Skin of body (tissue), 2 donors: ENCODE results near the gene KIF1B. TPM values are rescaled to one million over a fixed set of nuclear protein-coding genes. Genes with fewer than 3 reads are reported as not detected.
A peak's percentile ranks its signal among the peaks of the same experiment; 100 is the strongest.
"Not testable (repeated sequence)": the region's sequence is repeated elsewhere in the genome, so short reads cannot be mapped to it uniquely, and the experiment has no call there.

Experiments
- DNase-seq: peaks from one replicate; lab custom pipeline; 2025; lab: John Stamatoyannopoulos, UW
- total RNA-seq: library from RNA; depleted of rRNA; stranded (reverse); fragments of >200 nt; gene quantifications from one replicate; pipeline ENCODE4 v1.2.3, GENCODE V29; 2014

Gene KIF1B
- total RNA-seq, 1 donor from 2014 or later, result 74.6 TPM

DNA sequence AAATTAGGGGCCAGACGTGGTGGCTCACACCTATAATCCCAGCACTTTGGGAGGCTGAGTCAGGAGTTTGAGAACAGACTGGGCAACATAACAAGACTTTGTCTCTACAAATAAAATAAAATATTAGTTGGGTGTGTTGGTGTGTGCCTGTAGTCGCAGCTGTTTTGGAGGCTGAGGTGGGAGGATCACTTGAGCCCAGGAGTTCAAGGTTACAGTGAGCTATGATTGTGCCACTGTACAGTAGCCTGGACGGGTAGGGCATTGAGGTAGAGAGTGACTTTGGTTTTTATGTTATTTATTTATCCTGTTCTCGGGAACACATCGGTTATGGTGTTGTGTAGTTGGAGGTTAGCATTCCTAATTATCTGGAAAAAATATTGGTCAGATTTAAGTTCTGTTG, 19.5 kb downstream of the KIF1B start:
- no peak for DNase-seq

DNA sequence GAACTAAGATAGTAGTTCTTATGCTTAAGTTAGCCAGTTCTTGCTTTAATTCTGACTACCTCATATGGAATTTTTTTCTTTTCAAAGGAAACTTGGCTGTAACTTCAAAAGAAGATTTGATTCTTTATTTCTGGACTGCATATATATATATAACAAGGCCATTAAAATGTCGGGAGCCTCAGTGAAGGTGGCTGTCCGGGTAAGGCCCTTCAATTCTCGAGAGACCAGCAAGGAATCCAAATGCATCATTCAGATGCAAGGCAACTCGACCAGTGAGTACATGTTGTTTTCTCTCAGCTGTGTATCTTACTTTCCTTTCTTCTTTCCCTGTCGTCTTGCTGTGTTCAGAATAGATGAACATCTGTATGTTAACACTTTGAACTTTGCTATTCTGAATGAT, 21.8 kb downstream of the KIF1B start:
- DNase-seq, result no peak

DNA sequence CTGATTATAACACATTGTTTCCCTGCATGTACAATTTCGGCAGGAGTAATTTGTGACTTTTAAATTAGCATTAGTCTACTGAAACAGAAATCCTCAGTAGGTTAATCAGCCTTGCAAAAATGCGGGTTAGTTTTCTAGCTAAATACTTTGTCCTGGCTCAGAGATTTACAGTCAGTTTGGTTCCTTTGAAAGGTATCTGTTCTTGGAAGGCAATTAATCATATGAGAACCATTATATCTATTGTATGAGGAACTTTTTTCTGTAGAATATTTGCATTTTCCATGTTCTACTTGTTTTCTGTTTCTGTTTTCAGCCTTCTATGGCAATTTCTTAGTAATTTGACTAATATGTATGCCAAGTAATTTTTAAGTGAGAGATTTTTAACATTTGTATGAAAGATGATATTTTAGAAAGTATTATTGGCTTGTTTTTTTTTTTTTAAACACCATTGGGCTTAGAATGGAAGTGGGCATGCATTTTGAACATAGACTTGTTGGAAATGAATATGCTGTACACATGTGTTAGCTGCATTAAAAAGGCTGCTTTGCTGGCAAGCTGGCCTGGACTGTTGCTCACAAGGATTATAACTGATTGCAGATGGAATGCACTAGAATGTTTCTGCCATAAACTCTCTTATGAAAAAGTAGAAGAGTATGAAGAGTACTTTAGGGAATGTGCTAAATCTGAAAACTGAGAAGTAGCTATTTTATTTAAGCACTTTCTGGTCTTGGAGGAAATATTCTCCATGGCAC, 26.2 kb downstream of the KIF1B start:
- peak; percentile 91 for DNase-seq

DNA sequence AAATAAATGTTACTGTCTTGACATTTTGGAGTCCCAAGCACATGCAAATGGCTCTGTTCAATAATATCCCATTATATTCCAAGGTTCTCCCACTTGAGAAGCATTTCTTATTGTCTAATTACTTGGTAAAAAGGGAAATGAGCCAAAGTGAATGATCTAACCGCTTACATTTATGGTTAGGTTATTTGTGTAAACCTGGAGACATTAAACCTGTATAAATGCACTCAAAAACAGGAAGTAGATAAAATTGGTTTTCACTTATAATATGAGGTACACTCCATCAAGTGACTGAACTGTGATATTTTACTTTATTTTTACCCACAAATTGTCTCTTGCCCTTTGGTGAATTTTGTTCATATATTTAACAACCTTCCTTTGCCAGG, 26.8 kb downstream of the KIF1B start:
- DNase-seq, result no peak

DNA sequence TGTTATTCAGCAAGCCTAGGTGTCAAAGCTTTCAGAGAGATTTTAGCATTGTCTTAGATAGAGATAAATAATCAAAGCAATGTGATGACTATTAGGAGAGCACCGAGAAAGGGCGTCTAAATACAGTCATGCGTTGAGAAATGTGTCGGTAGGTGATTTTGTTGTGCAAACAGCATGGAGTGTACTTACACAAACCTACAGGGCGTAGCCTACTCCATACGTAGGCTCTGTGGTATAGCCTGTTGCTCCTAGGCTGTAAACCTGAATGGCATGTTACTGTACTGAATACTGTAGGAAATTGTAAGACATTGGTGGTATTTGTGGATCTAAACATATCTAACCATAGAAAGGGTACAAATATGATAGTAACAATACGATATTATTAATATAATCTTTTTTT, 31.8 kb downstream of the KIF1B start:
- DNase-seq, result no peak

DNA sequence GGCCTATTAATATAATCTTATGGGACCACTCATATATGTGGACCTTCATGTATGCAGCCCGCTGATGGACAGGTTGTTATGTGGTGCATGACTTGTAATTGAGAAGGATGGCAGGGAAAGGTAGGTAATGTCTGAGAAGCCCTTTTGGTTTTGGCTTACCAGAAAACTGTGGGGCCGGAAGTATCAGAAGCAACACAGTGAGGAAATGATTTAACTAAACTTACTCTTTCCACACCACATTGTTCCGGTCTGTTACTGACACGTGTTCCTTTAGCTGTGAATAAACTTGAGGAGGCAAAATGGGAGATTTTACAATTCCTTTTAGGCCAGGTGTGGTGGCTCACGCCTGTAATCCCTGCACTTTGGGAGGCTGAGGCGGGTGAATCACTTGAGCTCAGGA, 32.4 kb downstream of the KIF1B start:
- DNase-seq, result no peak

DNA sequence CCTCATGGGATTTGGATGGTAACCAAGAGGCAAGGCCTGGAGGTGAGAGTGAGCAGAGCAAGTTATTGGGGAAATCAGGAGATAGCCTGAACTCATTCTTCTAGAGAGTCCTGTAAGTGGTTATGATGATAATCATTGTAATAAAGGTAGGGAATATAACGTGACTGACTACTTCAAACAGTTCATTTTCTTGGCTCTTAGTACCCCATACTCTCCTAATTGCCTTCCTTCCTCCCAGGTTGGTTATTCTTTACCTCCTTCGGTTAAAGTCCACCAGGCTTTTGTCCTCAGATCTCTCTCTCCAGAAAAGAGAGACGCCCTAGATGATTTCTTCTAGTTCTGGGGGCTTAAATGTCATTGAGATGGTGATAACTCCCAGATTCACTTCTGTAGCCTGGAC, 35.3 kb downstream of the KIF1B start:
- no peak for DNase-seq

DNA sequence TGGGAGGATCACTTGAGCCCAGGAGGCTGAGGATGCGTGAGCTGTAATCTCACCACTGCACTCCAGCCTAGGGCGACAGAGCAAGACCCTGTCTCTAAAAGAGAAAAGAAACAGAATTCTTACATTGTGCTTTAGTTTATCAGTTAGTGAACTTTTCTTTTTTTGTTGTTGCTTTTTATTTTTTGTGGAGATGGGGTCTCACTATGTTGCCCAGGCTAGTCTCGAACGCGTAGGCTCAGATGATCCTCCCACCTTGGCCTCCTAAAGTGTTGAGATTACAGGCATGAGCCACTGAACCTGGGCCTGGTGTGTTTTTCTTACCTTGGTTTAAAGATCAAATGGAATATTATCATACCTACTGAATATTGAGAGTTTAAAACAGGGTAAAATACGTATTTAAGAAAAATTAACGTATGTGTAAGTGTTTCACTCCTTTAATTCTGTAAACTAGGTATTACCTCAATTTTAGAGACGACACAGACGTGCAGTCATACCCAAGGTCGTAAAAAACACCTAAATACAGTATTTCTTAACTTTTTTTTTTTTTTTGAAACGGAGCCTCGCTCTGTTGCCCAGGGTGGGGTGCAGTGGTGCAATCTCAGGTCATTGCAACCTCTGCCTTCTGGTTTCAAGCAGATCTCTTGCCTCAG, 39.6 kb downstream of the KIF1B start:
- no peak for DNase-seq

DNA sequence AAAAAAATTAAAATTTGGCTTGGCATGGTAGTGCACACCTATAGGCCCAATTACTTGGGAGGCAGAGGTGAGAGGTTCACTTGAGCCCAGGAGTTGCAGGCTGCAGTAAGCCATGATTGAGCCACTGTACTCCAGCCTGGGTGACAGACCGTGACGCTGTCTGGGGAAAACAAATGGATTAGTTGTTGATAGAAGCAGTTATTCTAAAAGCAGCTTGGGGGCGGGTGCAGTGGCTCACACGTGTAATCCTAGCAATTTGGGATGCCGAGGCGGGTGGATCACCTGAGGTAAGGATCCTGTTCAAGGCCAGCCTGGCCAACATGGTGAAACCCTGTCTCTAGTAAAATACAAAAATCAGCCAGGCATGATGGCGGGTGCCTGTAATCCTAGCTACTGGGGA, 40.3 kb downstream of the KIF1B start:
- no peak for DNase-seq

DNA sequence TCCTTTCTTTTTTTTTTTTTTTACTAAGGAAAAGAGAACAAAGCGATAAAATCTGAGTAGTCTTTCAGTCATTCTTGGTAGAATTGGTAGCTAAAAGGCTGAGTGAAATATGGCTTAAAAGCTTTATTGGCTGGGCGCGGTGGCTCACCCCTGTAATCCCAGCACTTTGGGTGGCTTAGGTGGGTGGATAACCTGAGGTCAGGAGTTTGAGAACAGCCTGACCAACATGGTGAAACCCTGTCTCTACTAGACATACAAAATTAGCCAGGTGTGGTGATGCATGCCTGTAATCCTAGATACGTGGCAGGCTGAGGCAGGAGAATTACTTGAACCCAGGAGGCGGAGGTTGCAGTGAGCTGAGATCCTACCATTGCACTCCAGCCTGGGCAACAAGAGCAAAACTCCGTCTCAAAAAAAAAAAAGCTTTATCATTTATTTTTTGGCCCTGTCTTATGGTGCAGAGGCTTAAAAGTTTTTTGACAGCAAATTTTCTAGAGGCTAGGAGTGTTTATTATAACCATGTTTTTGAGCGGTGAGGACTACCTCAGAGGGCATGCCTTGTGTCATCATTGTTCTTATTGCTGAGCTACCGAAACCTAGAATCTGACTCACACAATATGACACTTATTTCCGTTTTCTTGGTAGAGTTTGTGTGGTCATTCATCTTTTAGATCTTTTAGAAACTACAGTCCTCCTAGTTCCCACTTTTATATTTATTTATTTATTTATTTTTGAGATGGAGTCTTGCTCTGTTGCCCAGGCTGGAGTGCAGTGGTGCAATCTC, 41.1 kb downstream of the KIF1B start:
- DNase-seq, result not testable (repeated sequence)

DNA sequence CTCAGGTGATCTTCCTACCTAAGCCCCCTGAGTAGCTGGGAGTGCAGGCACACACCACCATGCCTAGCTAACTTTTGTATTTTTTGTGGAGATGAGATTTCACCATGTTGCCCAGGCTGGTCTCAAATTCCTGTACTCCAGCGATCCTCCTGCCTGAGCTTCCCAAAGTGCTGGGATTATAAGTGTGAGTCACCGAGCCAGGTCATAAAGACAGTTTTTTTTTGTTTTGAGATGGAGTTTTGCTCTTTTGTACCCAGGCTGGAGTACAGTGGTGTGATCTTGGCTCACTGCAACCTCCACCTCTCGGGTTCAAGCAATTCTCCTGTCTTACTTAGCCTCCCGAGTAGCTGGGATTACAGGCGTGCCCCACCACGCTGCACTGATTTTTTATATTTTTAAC, 42.1 kb downstream of the KIF1B start:
- no peak for DNase-seq

DNA sequence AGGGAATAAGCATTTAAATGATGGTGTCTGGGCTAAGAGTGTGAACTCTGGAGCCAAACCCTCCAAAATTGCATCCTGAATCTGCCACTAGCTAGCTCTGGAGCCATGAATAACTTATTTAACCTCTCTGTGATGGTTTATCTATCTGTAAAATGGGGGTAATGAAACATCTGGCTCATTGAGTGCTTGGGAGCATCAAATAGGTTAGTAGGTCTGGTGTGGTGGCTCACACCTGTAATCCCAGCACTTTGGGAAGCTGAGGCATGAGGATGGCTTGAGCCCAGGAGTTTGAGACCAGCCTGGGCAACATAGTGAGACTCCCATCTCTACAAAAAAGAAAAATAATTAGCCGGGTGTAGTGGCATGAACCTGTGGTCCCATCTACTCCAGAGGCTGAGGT, 42.8 kb downstream of the KIF1B start:
- DNase-seq, result no peak

DNA sequence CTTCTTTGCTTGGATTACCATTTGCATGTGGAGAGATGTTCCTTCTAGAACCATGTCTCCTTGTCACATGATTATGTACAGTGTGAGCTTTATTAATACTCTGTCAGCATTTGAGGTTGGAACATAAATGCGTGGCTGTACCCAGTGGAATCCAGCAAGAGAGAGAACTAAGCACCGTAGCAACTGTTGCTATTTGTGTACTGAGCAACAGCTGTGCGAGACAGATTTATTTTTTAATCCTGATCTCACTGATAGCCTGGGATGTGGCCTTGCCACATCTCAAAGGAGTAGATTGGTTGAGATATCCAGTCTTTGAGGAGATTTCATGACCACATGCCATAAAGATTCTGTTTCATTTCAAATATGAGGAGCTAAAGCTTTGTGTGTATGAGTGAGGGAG, 43.4 kb downstream of the KIF1B start:
- DNase-seq, result peak; percentile 88

DNA sequence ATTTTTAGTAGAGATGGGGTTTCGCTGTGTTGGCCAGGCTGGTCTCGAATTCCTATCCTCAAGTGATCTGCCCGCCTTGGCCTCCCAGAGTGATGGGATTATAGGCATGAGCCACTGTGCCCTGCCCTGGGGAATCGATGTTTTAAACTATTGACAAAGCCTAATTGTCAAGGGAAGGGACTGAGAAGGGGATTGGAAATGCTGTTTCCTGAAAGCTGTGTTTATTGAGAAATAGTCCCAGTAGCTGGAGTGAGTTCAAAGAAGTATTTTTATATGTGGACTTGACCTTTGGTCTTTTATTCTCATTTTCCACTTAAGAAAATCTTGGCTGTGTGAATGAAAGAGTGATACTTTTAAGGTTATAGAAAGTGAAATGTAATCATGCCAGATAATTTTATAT, 47.5 kb downstream of the KIF1B start:
- DNase-seq, result no peak

DNA sequence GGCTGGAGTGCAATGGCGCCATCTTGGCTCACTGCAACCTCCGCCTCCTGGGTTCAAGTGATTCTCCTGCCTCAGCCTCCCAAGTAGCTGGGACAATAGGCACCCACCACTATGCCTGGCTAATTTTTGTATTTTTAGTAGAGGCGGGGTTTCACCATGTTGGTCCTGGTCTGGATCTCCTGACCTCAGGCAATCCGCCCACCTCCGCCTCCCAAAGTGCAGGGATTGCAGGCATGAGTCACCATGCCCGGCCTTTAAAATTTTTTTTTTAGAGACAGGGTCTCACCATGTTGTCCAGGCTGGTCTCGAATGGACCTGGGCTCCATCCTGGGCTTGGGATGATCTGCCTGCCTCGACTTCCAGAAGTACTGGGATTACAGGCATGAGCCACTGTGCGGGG, 49.2 kb downstream of the KIF1B start:
- not testable (repeated sequence) for DNase-seq

DNA sequence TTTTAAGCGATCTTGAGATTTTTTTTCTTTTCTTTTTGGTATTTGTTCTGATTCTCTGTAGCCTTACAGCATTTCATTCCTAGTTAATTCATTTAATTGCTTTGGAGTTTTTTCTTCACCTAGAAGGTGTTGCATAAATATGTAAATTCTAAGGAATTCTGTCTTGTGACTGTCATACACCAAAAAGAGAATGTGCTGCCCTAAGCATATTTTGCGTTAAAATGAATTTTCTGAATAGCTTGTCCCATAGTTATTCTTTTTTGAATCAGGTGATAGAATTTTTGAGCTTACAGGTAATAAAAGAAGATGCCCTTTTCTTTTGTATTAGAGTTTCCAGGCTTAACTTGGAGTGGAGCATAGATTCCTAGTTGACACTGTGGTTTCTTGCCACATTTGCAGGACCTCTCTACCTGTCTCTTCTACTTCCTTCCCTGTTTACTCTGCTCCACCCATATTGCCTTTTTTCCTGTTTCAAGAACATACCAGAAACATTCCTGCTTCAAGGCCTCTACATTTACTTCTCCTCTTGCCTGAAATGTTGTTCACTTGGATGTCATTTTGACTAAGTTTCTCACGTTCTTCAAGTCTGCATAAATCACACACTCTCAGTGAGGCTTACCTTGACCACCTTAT, 53.2 kb downstream of the KIF1B start:
- DNase-seq, result no peak

DNA sequence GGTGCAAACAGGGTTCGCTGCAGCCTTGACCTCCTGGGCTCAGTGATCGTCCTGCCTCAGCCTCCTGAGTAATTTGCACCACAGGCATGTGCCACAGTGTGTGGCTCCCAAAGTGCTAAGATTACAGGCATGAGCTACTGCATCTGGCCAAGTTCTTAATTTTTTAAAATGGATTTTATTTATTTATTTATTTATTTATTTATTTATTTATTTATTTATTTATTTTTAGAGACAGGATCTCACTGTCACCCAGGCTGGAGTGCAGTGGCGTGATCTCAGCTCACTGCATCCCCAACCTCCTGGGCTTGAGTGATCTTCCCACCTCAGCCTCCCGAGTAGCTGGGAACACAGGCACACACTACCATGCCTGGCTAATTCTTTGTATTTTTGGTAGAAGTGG, 54.7 kb downstream of the KIF1B start:
- DNase-seq, result no peak

DNA sequence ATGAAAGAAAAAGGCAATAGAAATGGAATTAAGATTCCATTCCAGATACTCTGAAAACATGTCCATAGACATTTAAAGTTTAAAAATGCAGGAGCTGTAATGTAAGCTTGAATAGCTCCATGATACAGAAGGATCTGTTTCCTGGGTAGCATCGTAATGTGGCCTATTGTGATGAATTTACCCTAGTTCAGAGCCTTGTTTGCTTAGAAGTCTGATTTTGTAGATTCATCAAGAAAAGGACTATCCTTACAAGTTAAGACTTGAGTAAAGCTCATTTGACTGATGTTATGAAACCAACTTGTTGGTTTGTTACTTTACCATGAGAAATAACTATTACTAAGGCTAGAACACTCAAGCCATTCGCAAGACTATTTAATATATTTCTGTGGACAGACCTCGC, 55.5 kb downstream of the KIF1B start:
- DNase-seq, result no peak

DNA sequence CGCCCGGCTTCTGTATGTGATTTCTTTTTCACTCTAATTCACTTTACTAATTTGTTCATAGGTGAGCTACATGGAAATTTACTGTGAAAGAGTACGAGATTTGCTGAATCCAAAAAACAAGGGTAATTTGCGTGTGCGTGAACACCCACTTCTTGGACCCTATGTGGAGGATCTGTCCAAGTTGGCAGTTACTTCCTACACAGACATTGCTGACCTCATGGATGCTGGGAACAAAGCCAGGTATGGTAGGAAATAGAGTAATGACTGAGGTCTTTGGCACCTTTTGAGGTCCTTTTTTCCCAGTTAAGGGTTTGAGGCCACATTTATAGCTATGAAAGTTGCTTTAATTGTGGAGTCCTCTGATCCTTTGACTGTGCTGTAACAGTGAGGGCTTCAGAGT, 56.9 kb downstream of the KIF1B start:
- no peak for DNase-seq

DNA sequence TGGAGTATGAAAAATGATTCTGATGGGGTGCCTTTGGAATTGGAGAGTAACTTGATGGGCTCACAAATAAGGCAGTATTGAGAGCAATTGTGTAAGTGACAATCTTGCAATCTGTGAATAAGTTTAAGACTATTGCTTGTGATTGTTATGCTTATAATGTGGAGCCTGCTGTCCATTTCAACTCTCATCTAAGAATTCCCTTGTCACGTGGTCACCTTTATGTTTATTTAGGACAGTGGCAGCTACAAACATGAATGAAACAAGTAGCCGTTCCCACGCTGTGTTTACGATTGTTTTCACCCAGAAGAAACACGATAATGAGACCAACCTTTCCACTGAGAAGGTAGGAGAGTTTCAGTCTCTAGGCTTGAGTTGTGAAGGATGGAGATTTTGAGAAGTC, 57.6 kb downstream of the KIF1B start:
- DNase-seq, result no peak

DNA sequence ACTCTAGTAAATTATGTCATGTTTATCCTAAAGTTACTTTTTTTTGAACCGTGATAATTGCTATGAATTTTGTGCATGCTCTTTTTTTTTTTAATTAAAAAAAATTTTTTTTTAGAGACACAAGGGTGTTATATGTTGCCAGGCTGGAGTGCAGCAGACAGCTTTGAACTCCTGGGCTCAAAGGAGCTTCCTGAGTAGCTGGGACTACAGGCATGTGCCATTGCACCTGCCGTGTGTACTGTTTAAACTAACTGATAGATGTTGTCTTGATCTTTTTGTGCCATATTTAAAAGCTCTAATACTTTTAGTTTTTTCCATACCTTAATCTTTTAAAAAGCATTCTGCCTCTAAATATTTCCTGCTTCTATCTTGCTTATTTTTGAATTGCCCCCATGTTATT, 60.7 kb downstream of the KIF1B start:
- DNase-seq, result no peak

DNA sequence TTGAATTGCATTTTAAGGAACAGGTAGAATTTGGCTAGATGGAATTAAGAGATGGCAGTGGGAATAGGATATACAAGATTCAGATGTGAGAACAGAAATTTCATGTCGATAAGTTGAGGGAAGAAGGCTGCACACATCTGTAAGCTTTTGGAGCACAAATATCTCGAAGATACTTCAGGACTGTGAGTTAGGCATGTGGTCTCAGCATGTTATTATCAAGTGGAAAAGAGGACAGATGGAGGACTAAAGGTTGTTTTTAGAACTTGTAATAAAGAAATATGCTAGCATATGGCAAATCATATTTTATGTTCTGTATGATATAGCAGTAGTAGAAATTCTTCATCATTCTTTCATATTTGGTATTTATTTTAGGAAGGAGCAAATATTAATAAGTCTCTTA, 61.5 kb downstream of the KIF1B start:
- no peak for DNase-seq
